WTC11 (cell line): Measurements from ENCODE around the gene EMILIN1. TPM values are rescaled to one million over a fixed set of nuclear protein-coding genes. Genes with fewer than 3 reads are reported as not detected.

Experiments used
- ATAC-seq: fragments of 200-7000 bp; cut with Tn5 transposase; 2 replicates; pipeline ENCODE4 v1.10.0; 2021; ENCODE audit warnings: mild to moderate bottlenecking, moderate library complexity
- CTCF ChIA-PET: fragments of 300-600 bp; sonication (Branson Sonifier 250); formaldehyde crosslinking; loops from one replicate; lab custom pipeline; 2021; ENCODE audit warnings: antibody characterized with exemption; lab: Charles Lee
- POLR2A ChIA-PET: fragments of 350-600 bp; sonication (Branson Sonifier 250); formaldehyde crosslinking; loops from one replicate; lab custom pipeline; 2021; ENCODE audit warnings: antibody characterized with exemption; lab: Charles Lee
- DNase-seq: peaks from one replicate; pipeline ENCODE4 v3.0.0; 2021; ENCODE audit warnings: low spot score
- H3K27ac Mint-ChIP-seq: 2 replicates; pipeline ENCODE4 v1.8.0; 2021; ENCODE audit warnings: mixed read lengths
- H3K27me3 Mint-ChIP-seq: 2 replicates; pipeline ENCODE4 v1.8.0; 2021; ENCODE audit warnings: low read depth, mild to moderate bottlenecking, moderate library complexity, mixed read lengths
- H3K36me3 Mint-ChIP-seq: 2 replicates; pipeline ENCODE4 v1.8.0; 2021; ENCODE audit warnings: mixed read lengths
- H3K4me1 Mint-ChIP-seq: 2 replicates; pipeline ENCODE4 v1.8.0; 2022; ENCODE audit warnings: mixed read lengths
- H3K4me3 Mint-ChIP-seq: 2 replicates; pipeline ENCODE4 v1.8.0; 2021; ENCODE audit warnings: mild to moderate bottlenecking, moderate library complexity, mixed read lengths
- H3K9me3 Mint-ChIP-seq: 2 replicates; pipeline ENCODE4 v1.8.0; 2021; ENCODE audit warnings: mixed read lengths
- CTCF ChIP-seq: fragments of 200-600 bp; IDR thresholded peaks from 2 replicates; pipeline ENCODE4 v1.8.0; 2022; ENCODE audit warnings: antibody characterized with exemption
- FOXP1 ChIP-seq: sonication (generic); formaldehyde crosslinking; IDR thresholded peaks from 2 replicates; pipeline ENCODE4 v1.8.0; 2022; ENCODE audit warnings: missing genetic modification reagents, mild to moderate bottlenecking, moderate library complexity, borderline replicate concordance
- GRHL2 ChIP-seq: fragments of 250-450 bp; sonication (Bioruptor Pico); IDR thresholded peaks from 2 replicates; pipeline ENCODE4 v1.8.0; 2022; ENCODE audit warnings: mild to moderate bottlenecking, moderate library complexity; ENCODE audit not compliant: insufficient replicate concordance, severe bottlenecking
- NFE2L1 ChIP-seq: sonication (generic); formaldehyde crosslinking; IDR thresholded peaks from 2 replicates; pipeline ENCODE4 v1.8.1; 2023; ENCODE audit warnings: missing genetic modification reagents
- PREB ChIP-seq: sonication (generic); formaldehyde crosslinking; IDR thresholded peaks from 2 replicates; pipeline ENCODE4 v1.8.1; 2022; ENCODE audit warnings: mild to moderate bottlenecking, missing genetic modification reagents, moderate library complexity, borderline replicate concordance
- SP1 ChIP-seq: sonication (generic); formaldehyde crosslinking; conservative IDR thresholded peaks from 2 replicates; pipeline ENCODE4 v1.8.1; 2022; ENCODE audit warnings: missing genetic modification reagents
- ZBTB43 ChIP-seq: sonication (generic); formaldehyde crosslinking; IDR thresholded peaks from 2 replicates; pipeline ENCODE4 v1.8.1; 2023; ENCODE audit warnings: mild to moderate bottlenecking, missing genetic modification reagents
- total RNA-seq: library from RNA; stranded (reverse); gene quantifications from 3 replicates; pipeline ENCODE4 v1.2.3, GENCODE V29; 2021
- TF ChIP-seq, protein P1 (sequence below): sonication (generic); formaldehyde crosslinking; IDR thresholded peaks from 2 replicates; pipeline ENCODE4 v1.8.0; 2023; ENCODE audit warnings: missing genetic modification reagents, mild to moderate bottlenecking, borderline replicate concordance
- TF ChIP-seq, protein P2 (sequence below): sonication (generic); formaldehyde crosslinking; IDR thresholded peaks from 2 replicates; pipeline ENCODE4 v1.8.0; 2022; ENCODE audit warnings: mild to moderate bottlenecking, missing genetic modification reagents
- TF ChIP-seq, protein P3 (sequence below): sonication (generic); formaldehyde crosslinking; conservative IDR thresholded peaks from 2 replicates; pipeline ENCODE4 v1.8.1; 2023; ENCODE audit warnings: mild to moderate bottlenecking, low read depth, missing genetic modification reagents, moderate library complexity

The EMILIN1 gene
- total RNA-seq, 1 experiment from 2014 or later = 3.5 TPM

DNA sequence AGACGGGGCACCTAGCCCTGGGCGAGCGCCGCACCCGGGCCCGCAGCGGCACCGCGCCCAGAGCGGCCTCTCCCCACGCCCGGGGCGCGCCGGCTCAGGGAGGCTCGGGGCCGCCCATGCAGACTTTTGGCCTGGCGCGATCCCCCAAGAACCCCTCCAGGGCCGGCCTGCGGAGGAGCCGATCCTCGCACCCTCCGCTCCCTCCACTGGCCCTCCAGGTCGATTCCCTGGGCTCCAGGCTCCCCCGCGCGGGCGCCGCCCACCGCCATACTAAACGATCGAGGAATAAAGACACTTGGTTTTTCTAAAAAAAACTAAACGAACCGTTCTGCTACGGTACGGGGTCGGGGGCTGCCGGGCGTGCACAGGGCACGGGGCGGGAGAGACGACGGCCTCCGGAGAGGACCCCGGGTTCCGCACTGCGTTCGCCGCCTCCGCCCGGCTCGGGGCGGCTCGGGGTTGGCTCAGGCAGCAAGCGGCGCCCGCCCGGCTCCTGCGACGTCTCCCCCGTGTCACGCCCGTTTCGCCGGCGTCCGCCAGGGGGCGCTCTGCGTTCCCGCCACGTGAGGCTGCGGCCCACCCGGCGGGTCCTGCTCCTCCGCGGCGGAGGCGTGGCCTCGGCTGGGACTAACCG, 7.8 kb downstream of the EMILIN1 start (continued):
- 0 out of 2 replicates have a peak, but pooled peaks have one; percentile 64 for TF ChIP-seq ZBTB43 (CRISPR knock-in tag)
- TF ChIP-seq NFE2L1 = no peak; the same call in 1 of the 2 replicates

DNA sequence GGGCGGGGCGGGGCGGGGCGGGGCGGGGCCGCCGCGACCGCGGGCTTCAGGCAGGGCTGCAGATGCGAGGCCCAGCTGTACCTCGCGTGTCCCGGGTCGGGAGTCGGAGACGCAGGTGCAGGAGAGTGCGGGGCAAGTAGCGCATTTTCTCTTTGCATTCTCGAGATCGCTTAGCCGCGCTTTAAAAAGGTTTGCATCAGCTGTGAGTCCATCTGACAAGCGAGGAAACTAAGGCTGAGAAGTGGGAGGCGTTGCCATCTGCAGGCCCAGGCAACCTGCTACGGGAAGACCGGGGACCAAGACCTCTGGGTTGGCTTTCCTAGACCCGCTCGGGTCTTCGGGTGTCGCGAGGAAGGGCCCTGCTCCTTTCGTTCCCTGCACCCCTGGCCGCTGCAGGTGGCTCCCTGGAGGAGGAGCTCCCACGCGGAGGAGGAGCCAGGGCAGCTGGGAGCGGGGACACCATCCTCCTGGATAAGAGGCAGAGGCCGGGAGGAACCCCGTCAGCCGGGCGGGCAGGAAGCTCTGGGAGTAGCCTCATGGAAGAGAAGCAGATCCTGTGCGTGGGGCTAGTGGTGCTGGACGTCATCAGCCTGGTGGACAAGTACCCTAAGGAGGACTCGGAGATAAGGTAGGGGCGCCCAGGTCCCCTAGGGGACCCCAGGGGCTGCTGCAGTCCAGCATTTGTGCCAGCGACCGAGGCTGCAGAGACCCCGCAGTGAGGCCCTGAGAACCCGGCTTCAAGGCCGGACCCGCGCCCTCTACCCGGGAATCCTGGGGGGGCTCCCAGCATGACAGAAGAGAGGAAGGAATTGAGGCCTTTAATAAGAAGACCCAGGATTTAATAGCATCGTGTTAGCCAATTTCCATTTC, 8.5 kb downstream of the EMILIN1 start, which contains the start of gene KHK:
Gene KHK, plus strand, starts transcription at position 49 of the 870 bp plus-strand sequence. Its CDS starts 488 bp downstream, at position 537.
- Mint-ChIP-seq H3K9me3 (no peaks in the 10 kb centered on the region), H3K4me1 (peaks cover 16% of the 10 kb centered on the region), H3K36me3 (no peaks in the 10 kb centered on the region), H3K27ac (no peak within 1 kb of the TSS), H3K4me3 (peak within 1 kb of the TSS; percentile 84), H3K27me3 (peaks cover 23% of the 10 kb centered on the region)
- peak; percentile 67 for DNase-seq
- ChIA-PET CTCF (interaction anchor here (0.6 to 6.4 kb wide), 30 partner anchors 8 to 293 kb away, joined by 3 to 50 read pairs (median 4); partner anchors contain the start of genes ABHD1, AGBL5, EMILIN1 and OST4), POLR2A (interaction anchor here (0.6 to 2.4 kb wide), 4 partner anchors 15 to 185 kb away, joined by 3 to 9 read pairs (median 6); partner anchors contain the start of genes AGBL5 and OST4)
- peak; percentile 65 for TF ChIP-seq SP1
- peak; percentile 36; the same call in 1 of the 2 replicates for TF ChIP-seq CTCF
- TF ChIP-seq, protein P1, sequence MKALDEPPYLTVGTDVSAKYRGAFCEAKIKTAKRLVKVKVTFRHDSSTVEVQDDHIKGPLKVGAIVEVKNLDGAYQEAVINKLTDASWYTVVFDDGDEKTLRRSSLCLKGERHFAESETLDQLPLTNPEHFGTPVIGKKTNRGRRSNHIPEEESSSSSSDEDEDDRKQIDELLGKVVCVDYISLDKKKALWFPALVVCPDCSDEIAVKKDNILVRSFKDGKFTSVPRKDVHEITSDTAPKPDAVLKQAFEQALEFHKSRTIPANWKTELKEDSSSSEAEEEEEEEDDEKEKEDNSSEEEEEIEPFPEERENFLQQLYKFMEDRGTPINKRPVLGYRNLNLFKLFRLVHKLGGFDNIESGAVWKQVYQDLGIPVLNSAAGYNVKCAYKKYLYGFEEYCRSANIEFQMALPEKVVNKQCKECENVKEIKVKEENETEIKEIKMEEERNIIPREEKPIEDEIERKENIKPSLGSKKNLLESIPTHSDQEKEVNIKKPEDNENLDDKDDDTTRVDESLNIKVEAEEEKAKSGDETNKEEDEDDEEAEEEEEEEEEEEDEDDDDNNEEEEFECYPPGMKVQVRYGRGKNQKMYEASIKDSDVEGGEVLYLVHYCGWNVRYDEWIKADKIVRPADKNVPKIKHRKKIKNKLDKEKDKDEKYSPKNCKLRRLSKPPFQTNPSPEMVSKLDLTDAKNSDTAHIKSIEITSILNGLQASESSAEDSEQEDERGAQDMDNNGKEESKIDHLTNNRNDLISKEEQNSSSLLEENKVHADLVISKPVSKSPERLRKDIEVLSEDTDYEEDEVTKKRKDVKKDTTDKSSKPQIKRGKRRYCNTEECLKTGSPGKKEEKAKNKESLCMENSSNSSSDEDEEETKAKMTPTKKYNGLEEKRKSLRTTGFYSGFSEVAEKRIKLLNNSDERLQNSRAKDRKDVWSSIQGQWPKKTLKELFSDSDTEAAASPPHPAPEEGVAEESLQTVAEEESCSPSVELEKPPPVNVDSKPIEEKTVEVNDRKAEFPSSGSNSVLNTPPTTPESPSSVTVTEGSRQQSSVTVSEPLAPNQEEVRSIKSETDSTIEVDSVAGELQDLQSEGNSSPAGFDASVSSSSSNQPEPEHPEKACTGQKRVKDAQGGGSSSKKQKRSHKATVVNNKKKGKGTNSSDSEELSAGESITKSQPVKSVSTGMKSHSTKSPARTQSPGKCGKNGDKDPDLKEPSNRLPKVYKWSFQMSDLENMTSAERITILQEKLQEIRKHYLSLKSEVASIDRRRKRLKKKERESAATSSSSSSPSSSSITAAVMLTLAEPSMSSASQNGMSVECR = 0 out of 2 replicates have a peak, but pooled peaks have one; percentile 13
- TF ChIP-seq, protein P2, sequence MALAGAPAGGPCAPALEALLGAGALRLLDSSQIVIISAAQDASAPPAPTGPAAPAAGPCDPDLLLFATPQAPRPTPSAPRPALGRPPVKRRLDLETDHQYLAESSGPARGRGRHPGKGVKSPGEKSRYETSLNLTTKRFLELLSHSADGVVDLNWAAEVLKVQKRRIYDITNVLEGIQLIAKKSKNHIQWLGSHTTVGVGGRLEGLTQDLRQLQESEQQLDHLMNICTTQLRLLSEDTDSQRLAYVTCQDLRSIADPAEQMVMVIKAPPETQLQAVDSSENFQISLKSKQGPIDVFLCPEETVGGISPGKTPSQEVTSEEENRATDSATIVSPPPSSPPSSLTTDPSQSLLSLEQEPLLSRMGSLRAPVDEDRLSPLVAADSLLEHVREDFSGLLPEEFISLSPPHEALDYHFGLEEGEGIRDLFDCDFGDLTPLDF (CRISPR knock-in tag) = 0 out of 2 replicates have a peak, but pooled peaks have one; percentile 5
- TF ChIP-seq PREB (CRISPR knock-in tag) = 0 out of 2 replicates have a peak, but pooled peaks have one; percentile 20
- TF ChIP-seq, protein P3, sequence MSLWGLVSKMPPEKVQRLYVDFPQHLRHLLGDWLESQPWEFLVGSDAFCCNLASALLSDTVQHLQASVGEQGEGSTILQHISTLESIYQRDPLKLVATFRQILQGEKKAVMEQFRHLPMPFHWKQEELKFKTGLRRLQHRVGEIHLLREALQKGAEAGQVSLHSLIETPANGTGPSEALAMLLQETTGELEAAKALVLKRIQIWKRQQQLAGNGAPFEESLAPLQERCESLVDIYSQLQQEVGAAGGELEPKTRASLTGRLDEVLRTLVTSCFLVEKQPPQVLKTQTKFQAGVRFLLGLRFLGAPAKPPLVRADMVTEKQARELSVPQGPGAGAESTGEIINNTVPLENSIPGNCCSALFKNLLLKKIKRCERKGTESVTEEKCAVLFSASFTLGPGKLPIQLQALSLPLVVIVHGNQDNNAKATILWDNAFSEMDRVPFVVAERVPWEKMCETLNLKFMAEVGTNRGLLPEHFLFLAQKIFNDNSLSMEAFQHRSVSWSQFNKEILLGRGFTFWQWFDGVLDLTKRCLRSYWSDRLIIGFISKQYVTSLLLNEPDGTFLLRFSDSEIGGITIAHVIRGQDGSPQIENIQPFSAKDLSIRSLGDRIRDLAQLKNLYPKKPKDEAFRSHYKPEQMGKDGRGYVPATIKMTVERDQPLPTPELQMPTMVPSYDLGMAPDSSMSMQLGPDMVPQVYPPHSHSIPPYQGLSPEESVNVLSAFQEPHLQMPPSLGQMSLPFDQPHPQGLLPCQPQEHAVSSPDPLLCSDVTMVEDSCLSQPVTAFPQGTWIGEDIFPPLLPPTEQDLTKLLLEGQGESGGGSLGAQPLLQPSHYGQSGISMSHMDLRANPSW (CRISPR knock-in tag) = no peak
- TF ChIP-seq GRHL2 = no peak
- peak; percentile 61; the same call in 1 of the 2 replicates for TF ChIP-seq FOXP1 (CRISPR knock-in tag)
- 0 out of 2 replicates have a peak, but pooled peaks have one; percentile 45 for TF ChIP-seq ZBTB43 (CRISPR knock-in tag)
- peak; percentile 37 for ATAC-seq
